Mucosa of descending colon (tissue), 3 donors: ENCODE measurements around the gene MYBBP1A. TPM values are rescaled to one million over a fixed set of nuclear protein-coding genes. Genes with fewer than 3 reads are reported as not detected.

Source experiments
- ATAC-seq: fragments of 200-7000 bp; cut with Tn5 transposase; one replicate; pipeline ENCODE4 v1.9.1; 2020; ENCODE audit warnings: mild to moderate bottlenecking, moderate library complexity
- DNase-seq, 3 donors: peaks; one replicate each; pipeline ENCODE4 v3.0.0-alpha.2; 2020
- H3K36me3 ChIP-seq: fragments of 200-600 bp; one replicate; pipeline ENCODE4 v1.8.0; 2021; ENCODE audit warnings: low read depth, mild to moderate bottlenecking
- H3K4me1 ChIP-seq: fragments of 200-600 bp; one replicate; pipeline ENCODE4 v1.8.0; 2021; ENCODE audit warnings: low read depth, mild to moderate bottlenecking
- H3K4me3 ChIP-seq: fragments of 200-600 bp; one replicate; pipeline ENCODE4 v1.8.0; 2021; ENCODE audit warnings: mild to moderate bottlenecking
- H3K9me3 ChIP-seq: fragments of 200-600 bp; one replicate; pipeline ENCODE4 v1.8.0; 2021; ENCODE audit warnings: mild to moderate bottlenecking
- intact Hi-C, 2 donors: fragments of 100-400 bp; cut with DNase I in 1 of 2; cut with micrococcal nuclease in 1 of 2; formaldehyde crosslinking; loops; one replicate each; pipeline versions ENCODE4 v1.11.0 to v1.11.1; 2022; cut with DNase I, micrococcal nuclease
- total RNA-seq, 3 donors: library from RNA; stranded (reverse); fragmentation: NEBNext Ultra II Directional in 2 of 3; extraction: Animal tissue kit (Norgen Biotek cat#: 25700) in 2 of 3; gene quantifications; one replicate each; pipeline versions ENCODE4 v1.2.1 to v1.2.4, GENCODE V29; 2021 to 2023
- TF ChIP-seq, protein P1 (sequence below): fragments of 200-600 bp; IDR thresholded peaks from one replicate; pipeline ENCODE4 v1.8.0; 2022; ENCODE audit warnings: antibody characterized with exemption, mild to moderate bottlenecking
- donor health status: DM: no; HTN: no; CAD: no; lungs with moderate emphysema.
- donor health status: DM: no; HTN: no; CAD: no.
- donor health status: DM: no; HTN: yes; CAD: no.

The MYBBP1A gene
- total RNA-seq, 3 donors from 2014 or later: 32.7 to 41.4 (median 36.7) TPM

- intact Hi-C loops: no loop called here
- peaks cover 11% of the 10 kb centered on the region for H3K4me1 ChIP-seq
- H3K9me3 ChIP-seq: no peaks in the 10 kb centered on the region
- H3K4me3 ChIP-seq: no peak overlapping the region
- DNase-seq: no peak
- peak; percentile 4 for ATAC-seq
- TF ChIP-seq, protein P1, sequence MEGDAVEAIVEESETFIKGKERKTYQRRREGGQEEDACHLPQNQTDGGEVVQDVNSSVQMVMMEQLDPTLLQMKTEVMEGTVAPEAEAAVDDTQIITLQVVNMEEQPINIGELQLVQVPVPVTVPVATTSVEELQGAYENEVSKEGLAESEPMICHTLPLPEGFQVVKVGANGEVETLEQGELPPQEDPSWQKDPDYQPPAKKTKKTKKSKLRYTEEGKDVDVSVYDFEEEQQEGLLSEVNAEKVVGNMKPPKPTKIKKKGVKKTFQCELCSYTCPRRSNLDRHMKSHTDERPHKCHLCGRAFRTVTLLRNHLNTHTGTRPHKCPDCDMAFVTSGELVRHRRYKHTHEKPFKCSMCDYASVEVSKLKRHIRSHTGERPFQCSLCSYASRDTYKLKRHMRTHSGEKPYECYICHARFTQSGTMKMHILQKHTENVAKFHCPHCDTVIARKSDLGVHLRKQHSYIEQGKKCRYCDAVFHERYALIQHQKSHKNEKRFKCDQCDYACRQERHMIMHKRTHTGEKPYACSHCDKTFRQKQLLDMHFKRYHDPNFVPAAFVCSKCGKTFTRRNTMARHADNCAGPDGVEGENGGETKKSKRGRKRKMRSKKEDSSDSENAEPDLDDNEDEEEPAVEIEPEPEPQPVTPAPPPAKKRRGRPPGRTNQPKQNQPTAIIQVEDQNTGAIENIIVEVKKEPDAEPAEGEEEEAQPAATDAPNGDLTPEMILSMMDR: no peak
- H3K36me3 ChIP-seq: no peaks in the 10 kb centered on the region
Observed at GRCh38 chr17:4540687-4541327, 14.4 kb downstream of the MYBBP1A start.

DNA sequence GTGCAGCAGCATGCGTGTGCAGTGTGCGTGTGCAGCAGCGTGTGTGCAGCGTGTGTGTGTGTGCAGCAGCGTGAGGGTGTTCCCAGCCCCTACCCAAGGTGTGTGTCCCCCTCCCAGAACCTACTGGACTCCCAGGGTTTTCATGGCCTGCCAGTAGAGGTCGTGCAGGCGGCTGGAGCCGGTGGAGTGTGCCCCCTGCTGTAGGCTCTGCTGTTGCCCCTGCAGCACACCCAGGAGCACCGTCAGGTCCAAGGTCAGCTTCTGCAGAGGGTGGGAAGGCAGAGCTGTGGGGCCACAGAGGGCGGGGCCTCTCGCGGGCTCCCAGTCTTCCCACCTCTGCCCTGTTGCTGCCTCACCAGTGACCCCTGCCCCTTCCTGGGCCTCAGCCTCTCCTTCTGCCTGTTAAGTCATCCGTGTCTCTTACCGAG, 14.9 kb downstream of the MYBBP1A start:
- DNase-seq (no peak), ATAC-seq (peak; percentile 4)
- no peaks in the 10 kb centered on the region for H3K36me3 ChIP-seq
- H3K4me3 ChIP-seq: no peak overlapping the region
- no peaks in the 10 kb centered on the region for H3K9me3 ChIP-seq
- H3K4me1 ChIP-seq: peaks cover 11% of the 10 kb centered on the region
- TF ChIP-seq, protein P1: no peak
- intact Hi-C loops: no loop called here

DNA sequence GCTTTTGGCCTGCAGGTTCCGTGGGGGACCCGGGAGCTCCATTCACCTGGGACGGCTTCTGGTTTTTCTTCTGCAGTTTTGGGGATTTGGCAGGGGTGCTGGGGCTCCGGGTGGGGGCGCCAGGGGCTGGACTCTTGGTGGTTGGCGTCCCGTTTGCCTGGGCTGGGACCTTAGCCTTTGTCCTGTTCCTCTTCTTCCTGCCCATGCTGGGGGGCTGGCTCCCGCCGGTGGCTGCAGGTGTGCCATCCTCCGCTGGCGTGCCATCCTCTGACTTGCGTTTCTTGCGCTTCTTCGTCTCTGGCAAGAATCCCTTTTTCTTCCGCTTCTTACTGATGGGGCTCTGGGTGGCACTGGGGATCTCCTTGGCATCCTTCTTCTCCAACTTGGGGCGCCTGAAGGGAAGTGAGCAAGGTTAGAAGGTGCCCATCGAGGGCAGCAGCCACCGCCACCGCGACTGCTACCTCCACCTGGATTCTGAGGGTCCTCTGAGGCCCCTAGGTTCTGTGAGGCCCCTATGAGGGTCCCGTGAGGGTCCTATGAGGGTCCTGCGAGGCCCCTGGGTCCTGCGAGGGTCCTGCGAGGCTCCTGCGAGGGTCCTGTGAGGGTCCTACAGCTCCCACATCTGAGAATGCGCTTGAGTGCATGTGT, 15.5 kb downstream of the MYBBP1A start:
- Histone ChIP-seq H3K36me3 (no peaks in the 10 kb centered on the region), H3K4me3 (no peak overlapping the region), H3K4me1 (peaks cover 14% of the 10 kb centered on the region), H3K9me3 (no peaks in the 10 kb centered on the region)
- TF ChIP-seq, protein P1: no peak
- ATAC-seq (no peak), DNase-seq (no peak)
- intact Hi-C loops: no loop called here

DNA sequence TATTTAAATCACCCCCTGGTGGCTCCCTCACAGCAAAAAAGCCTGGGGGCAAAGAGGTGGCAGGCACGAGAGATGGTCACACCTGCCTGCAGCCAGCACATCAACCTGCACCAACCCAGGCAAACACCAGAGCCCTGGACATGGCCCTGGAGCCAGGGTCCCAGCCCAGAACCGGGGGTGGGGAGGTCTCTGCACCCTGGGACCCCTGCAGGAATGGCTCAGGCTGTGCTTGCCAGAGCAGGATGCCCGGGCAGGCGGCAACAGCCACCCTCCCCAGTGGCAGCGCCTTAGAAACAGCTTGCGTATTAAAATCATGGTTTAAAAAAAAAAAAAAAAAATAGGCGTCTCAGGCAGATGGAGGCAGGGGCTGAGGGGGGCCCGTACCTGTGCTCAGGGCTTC, 16.2 kb downstream of the MYBBP1A start:
- TF ChIP-seq, protein P1: no peak
- ATAC-seq (no peak), DNase-seq (no peak)
- intact Hi-C loops: no loop called here
- Histone ChIP-seq H3K4me3 (no peak overlapping the region), H3K36me3 (no peaks in the 10 kb centered on the region), H3K4me1 (peaks cover 21% of the 10 kb centered on the region), H3K9me3 (no peaks in the 10 kb centered on the region)

DNA sequence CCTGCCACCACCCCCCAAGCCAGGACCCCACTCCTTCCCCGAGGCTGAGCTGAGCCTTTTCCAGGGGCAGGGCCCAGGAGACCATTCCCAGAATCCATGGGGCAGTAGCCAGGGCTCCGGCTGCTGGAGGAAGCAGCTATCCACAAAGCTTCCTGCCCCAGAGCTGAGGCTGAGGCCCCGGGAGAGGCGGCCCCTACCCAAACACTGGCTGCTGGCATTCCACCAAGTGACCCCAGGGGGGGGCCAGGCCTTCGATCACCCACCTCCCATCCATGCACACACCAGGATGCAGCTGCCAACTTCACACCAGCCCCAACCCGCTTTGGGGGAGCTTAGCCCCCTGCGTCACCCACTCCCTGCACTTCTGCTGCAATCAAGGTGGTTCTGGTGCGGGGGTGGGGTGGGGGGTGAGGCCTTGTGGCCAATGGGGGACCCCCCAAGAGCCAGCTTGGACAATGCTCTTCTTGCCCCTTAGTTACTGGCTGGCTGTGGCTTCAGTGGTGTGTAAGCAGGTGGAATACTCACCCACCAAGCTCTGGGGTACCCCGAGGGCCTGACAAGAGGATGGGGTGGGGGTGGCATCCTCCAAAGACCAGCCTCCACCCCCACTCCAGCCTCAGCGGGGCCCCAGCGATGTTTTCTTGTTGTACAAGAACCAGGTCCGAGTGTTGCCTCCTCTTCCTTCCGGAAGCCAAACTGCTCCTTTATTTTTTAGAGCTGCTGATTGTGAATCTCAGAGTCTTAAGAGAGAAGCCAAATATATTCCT, 16.8 kb downstream of the MYBBP1A start:
- no peak overlapping the region for H3K4me3 ChIP-seq
- peaks cover 23% of the 10 kb centered on the region for H3K4me1 ChIP-seq
- H3K9me3 ChIP-seq: no peaks in the 10 kb centered on the region
- intact Hi-C loops: no loop called here
- TF ChIP-seq, protein P1: no peak
- H3K36me3 ChIP-seq: no peaks in the 10 kb centered on the region
- no peak for DNase-seq
- ATAC-seq: no peak
